Peyer's patch (tissue), 4 donors: ENCODE measurements around the gene LIFR.

Source experiments
- CTCF ChIP-seq, 6 experiments: fragments of 450-650 bp in 4 of 6; fragments of 200-600 bp in 2 of 6; sonication (generic) in 1 of 6; IDR thresholded peaks; one replicate each; pipeline ENCODE4 v1.5.1; 2017 to 2019; ENCODE audit warnings: antibody characterized with exemption in 6 of 6, mild to moderate bottlenecking in 3 of 6, moderate library complexity in 1 of 6
- POLR2A ChIP-seq, 2 donors: fragments of 450-650 bp; IDR thresholded peaks; one replicate each; pipeline ENCODE4 v1.5.1; 2017; ENCODE audit warnings: antibody characterized with exemption in 2 of 2, mild to moderate bottlenecking in 2 of 2, moderate library complexity in 2 of 2

DNA sequence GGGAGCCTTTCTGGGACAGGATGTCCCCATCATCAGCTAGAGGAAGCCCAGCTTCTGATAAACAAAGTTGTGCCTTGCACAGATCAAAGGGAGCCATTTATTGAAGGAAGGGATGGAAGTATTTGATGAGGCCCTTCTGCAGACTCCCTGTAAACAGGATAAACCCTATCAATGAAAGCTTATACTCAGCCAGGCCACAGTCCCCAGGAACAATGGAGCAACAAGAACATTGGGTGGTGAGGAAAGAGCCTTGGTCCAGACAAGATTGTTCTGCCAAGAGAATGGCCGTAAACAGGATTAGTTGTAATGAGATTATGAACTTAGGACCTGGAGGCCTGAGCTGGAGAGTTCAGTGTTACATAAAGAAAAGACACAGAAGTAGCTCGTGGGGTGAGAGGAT is 40.5 kb upstream of the LIFR start:
- TF ChIP-seq CTCF (IDR thresholded peaks at IDR 0.05) (no peak), POLR2A (IDR thresholded peaks at IDR 0.05) (no peak)
